ENCODE results near the gene KCNG2. TPM values are rescaled to one million over a fixed set of nuclear protein-coding genes. Genes with fewer than 3 reads are reported as not detected.

Gene KCNG2
- total and polyA plus RNA-seq, 2 of the 13 experiments (the other 11 are each of a cell fraction or from before 2014, with no cell fraction given): not detected

GRCh38 chr18:79934311-79935097, 136.8 kb downstream of the KCNG2 start (continued):
- TF ChIP-seq ZNF800 (CRISPR knock-in tag; IDR thresholded peaks at IDR 0.05) (peak; percentile 72), ETS1 (CRISPR knock-in tag; IDR thresholded peaks at IDR 0.05) (no peak), ZNF768 (CRISPR knock-in tag; IDR thresholded peaks at IDR 0.05) (no peak; the same call in 1 of the 2 replicates), ZNF24 (IDR thresholded peaks at IDR 0.05) (no peak), ZNF816 (CRISPR knock-in tag; IDR thresholded peaks at IDR 0.05; ENCODE audit: borderline replicate concordance) (no peak), ZNF362 (CRISPR knock-in tag; IDR thresholded peaks at IDR 0.05; ENCODE audit: borderline replicate concordance) (peak; percentile 51; the same call in 1 of the 2 replicates), ZNF225 (CRISPR knock-in tag; IDR thresholded peaks at IDR 0.05) (no peak), HMGA1 (CRISPR knock-in tag; conservative IDR thresholded peaks at IDR 0.05) (no peak), PBX3 (CRISPR knock-in tag; IDR thresholded peaks at IDR 0.05; ENCODE audit: borderline replicate concordance) (no peak), BRCA1 (CRISPR knock-in tag; IDR thresholded peaks at IDR 0.05) (no peak; the same call in 1 of the 2 replicates), ZNF552 (CRISPR knock-in tag; IDR thresholded peaks at IDR 0.05; ENCODE audit: borderline replicate concordance) (no peak), PITX1 (CRISPR knock-in tag; IDR thresholded peaks at IDR 0.05) (peak; percentile 95), TFE3 (CRISPR knock-in tag; IDR thresholded peaks at IDR 0.05) (peak; percentile 69), MLX (CRISPR knock-in tag; IDR thresholded peaks at IDR 0.05) (peak; percentile 73; the same call in 1 of the 2 replicates), ZMAT3 (CRISPR knock-in tag; conservative IDR thresholded peaks at IDR 0.05) (0 out of 2 replicates have a peak, but pooled peaks have one; percentile 1), ZNF513 (CRISPR knock-in tag; conservative IDR thresholded peaks at IDR 0.05) (no peak)

Measured in HepG2 (cell line).